Heart right ventricle (tissue), 16 donors: ENCODE results near the gene ERF. TPM values are rescaled to one million over a fixed set of nuclear protein-coding genes. Genes with fewer than 3 reads are reported as not detected.
A peak's percentile ranks its signal among the peaks of the same experiment; 100 is the strongest.

ENCODE experiments used
- ATAC-seq, 8 donors: fragments of 200-7000 bp; cut with Tn5 transposase; one replicate each; pipeline ENCODE4 v1.9.1; 2020; ENCODE audit warnings: mild to moderate bottlenecking in 8 of 8, moderate library complexity in 8 of 8, moderate number of reproducible peaks in 1 of 8
- DNase-seq, 2 donors: peaks; one replicate each; pipeline ENCODE4 v3.0.0-alpha.2; 2020
- H3K27ac ChIP-seq, 10 donors: fragments of 200-600 bp; sonication (generic) in 2 of 10; one replicate each; pipeline versions ENCODE4 v1.5.0 to v1.8.0; 2020 to 2022; ENCODE audit warnings: mild to moderate bottlenecking in 3 of 10
- H3K27me3 ChIP-seq, 7 donors: fragments of 200-600 bp; one replicate each; pipeline ENCODE4 v1.8.0; 2021 to 2022; ENCODE audit warnings: mild to moderate bottlenecking in 2 of 7
- H3K36me3 ChIP-seq, 9 donors: fragments of 200-600 bp; sonication (generic) in 1 of 9; one replicate each; pipeline versions ENCODE4 v1.5.0 to v1.8.0; 2020 to 2022; ENCODE audit warnings: mild to moderate bottlenecking in 2 of 9
- H3K4me1 ChIP-seq, 9 donors: fragments of 200-600 bp; sonication (generic) in 1 of 9; one replicate each; pipeline versions ENCODE4 v1.5.0 to v1.8.0; 2020 to 2022; ENCODE audit warnings: mild to moderate bottlenecking in 4 of 9
- H3K4me3 ChIP-seq, 10 donors: fragments of 200-600 bp; sonication (generic) in 2 of 10; one replicate each; pipeline versions ENCODE4 v1.5.0 to v1.8.0; 2020 to 2022; ENCODE audit warnings: mild to moderate bottlenecking in 7 of 10, moderate library complexity in 2 of 10
- H3K9me3 ChIP-seq, 11 donors: fragments of 200-600 bp in 10 of 11; sonication (generic) in 2 of 11; one replicate each; pipeline versions ENCODE4 v1.5.0 to v1.8.0; 2013 to 2022; ENCODE audit warnings: mild to moderate bottlenecking in 2 of 11, control low read depth in 1 of 11, moderate library complexity in 1 of 11
- WGBS, 2 donors: extraction: QIAGEN DNeasy Blood & Tissue Kit; methylation state at CpG; one replicate each; pipeline ENCODE4 v1.1.7; 2013; ENCODE audit warnings: inconsistent platforms in 1 of 2; 5-methylcytosine and 5-hydroxymethylcytosine counted together
- intact Hi-C, 10 donors: fragments of 100-400 bp; cut with DNase I; formaldehyde crosslinking; loops; one replicate each; pipeline versions ENCODE4 v1.11.1 to v1.14.2; 2022
- polyA plus RNA-seq, 2 donors: library from polyadenylated mRNA; stranded (reverse); fragments of 200-250 nt; gene quantifications; one replicate each; pipeline ENCODE4 v1.2.3, GENCODE V29; 2013
- total RNA-seq, 10 donors: library from RNA; stranded (reverse); fragmentation: NEBNext Ultra II Directional in 3 of 10; extraction: Animal tissue kit (Norgen Biotek cat#: 25700) in 3 of 10; gene quantifications; one replicate each; pipeline versions ENCODE4 v1.2.1 to v1.2.4, GENCODE V29; 2021 to 2023
- TF ChIP-seq, protein P1 (sequence below), 9 donors: fragments of 200-600 bp; sonication (generic) in 2 of 9; IDR thresholded peaks; one replicate each; pipeline versions ENCODE4 v1.5.0 to v1.8.0; 2021 to 2022; ENCODE audit warnings: antibody characterized with exemption in 9 of 9, mild to moderate bottlenecking in 5 of 9, moderate library complexity in 1 of 9
- donor health status: Arrhythmogenic right ventricular cardiomyopathy.
- donor health status: ischemic (EF 13 %, LVEDD 7.1; RV severe dilation, severe dysfunction).
- donor health status: healthy with polysubstance abuse.
- donor health status: DM: no; HTN: yes; CAD: no.
- donor health status: DM: no; HTN: no; CAD: no.
- donor health status: ischemic (EF 25% LVEDD 6.9; RV normal size, moderate dysfunction).
- donor health status: ischemic (EF 25% LVEDD 5.7; RV mildly dilated, moderate dysfunction).
- donor health status: healthy.
- donor health status: DM: yes; HTN: yes; CAD: no.
- donor health status: Ischemic cardiomyopathy.
- donor health status: ischemic (EF 35%, LVEDD 5.7; RV mildly dilated, moderate dysfunction).
- donor health status: nonischemic (EF 11% LVEDD 7.7; RV severe dilation, severe dysfunction).
- donor health status: DM: yes; HTN: yes; CAD: no.
- donor health status: PGD.
- donor health status: ischemic (EF 29% LVEDD 5.4; RV normal size, mild dysfunction).
- donor health status: nonischemic (EF 23%, LVEDD 6.1; RV moderate dilation, normal function).

ERF gene
- total and polyA plus RNA-seq, 12 donors: 29.8 to 49.0 (median 32.9) TPM

DNA sequence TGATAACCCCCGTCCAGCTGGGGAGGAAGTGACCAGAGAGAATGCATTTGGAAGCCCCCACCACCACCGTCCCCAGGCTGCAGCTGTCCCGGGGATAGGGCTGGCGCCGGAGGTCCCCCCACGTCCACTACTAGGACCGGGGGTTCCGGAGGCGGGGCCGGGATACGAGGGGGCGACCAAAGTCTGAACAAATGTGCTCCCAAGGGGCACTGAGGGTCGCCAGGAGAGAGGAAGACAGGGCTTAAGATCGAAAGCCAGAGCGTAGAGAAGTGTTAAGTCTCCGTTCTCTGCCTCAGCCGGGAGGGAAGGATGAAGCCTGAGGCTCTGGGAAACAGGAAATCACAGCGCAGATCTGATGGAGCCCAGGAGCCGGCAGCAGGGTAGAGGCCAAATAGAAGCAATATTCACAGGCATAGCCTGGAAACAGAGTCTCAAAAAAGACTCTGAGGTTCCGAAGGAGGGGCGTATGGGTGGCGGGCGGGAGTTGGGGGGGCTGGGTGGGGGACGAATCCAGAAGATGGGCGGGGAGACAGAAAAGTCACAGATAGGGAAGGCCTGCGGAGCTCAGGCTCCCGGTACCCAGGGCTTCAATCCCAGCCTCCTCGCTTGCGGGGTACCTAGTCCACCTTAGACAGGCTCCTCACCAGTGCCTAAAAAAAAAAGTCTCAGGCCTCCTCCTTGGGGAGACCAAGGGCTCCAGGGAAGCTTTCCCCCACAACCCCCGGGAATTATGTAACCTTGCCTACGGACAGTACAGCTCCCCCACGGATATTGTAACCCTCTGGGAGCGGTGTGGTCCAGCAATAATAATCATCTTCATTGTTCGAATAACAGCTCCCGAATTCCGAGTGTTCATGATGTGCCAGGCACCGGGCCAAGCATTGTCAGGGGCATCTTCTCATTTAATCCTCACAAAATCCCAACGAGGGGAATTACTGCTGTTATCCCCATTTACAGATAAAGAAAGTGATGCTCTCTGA, 1.1 kb upstream of the ERF start:
- Histone ChIP-seq H3K27me3 (no peaks in the 10 kb centered on the region), H3K27ac (peak overlapping the region; percentile 96 to 100 (median 98)), H3K36me3 (no peaks in the 10 kb centered on the region), H3K9me3 (no peaks in the 10 kb centered on the region), H3K4me3 (peak overlapping the region; percentile 73 to 100 (median 98)), H3K4me1 (peaks cover 13 to 42% (median 33%) of the 10 kb centered on the region in 9 donors)
- DNase-seq (peak; percentile 65 to 83), ATAC-seq (peak; percentile 1 to 48 (median 28))
- TF ChIP-seq, protein P1, sequence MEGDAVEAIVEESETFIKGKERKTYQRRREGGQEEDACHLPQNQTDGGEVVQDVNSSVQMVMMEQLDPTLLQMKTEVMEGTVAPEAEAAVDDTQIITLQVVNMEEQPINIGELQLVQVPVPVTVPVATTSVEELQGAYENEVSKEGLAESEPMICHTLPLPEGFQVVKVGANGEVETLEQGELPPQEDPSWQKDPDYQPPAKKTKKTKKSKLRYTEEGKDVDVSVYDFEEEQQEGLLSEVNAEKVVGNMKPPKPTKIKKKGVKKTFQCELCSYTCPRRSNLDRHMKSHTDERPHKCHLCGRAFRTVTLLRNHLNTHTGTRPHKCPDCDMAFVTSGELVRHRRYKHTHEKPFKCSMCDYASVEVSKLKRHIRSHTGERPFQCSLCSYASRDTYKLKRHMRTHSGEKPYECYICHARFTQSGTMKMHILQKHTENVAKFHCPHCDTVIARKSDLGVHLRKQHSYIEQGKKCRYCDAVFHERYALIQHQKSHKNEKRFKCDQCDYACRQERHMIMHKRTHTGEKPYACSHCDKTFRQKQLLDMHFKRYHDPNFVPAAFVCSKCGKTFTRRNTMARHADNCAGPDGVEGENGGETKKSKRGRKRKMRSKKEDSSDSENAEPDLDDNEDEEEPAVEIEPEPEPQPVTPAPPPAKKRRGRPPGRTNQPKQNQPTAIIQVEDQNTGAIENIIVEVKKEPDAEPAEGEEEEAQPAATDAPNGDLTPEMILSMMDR (IDR thresholded peaks at IDR 0.05): no peak
- intact Hi-C loops: loop anchor here in 4 of 10 donors (1.0 to 2.0 kb wide), 2 partner anchors 12 to 13 kb away; partner anchors contain the start of gene CIC (in 3 of the 4)
- 3 to 4% methylated on average over 38 of the region's 38 CpGs for WGBS, 2 donors

DNA sequence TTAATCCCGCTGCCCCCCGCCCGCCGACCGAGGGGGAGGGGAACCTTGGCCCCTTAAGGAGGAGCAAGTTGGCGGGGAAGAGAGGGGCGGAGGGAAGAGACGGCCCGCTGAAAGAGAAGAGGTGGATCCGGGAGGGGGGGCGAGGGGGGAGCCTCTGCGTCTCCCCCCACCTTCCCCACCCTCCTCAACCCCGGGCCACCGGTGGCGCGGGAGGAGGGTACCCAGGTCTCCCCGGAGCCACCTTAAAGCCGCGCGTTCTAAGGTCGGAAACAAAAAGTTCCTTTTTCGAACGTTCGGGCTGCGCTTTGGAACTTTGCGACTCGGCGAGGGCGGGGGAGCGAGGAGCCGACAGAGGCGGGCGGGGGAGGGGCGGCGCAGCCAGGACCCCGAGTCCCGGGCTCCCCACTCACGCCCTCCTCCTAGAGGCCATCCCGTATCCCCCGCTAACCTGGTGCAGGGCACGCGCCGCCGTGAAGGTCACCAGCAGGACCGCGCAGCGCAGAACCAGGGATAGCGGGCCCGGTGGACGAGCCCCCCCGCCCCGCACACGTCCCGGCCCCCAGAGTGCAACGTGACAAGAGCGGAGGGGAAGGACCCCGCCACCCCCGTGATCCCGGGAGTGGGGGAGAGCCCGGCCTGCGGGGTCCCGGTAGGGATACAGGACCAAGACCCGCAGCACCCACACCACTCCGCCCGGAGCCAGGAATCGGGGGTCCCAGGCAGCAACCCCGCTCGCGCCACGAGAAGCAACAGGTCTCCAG, 659 bp downstream of the ERF start:
- Histone ChIP-seq H3K4me1 (peaks cover 28 to 60% (median 51%) of the 10 kb centered on the region in 9 donors), H3K27ac (peak overlapping the region; percentile 96 to 100 (median 98)), H3K9me3 (no peaks in the 10 kb centered on the region), H3K4me3 (peak overlapping the region; percentile 73 to 100 (median 98)), H3K36me3 (peaks cover 0 to 12% (median 4%) of the 10 kb centered on the region in 9 donors), H3K27me3 (no peaks in the 10 kb centered on the region)
- ATAC-seq (peak; percentile 12 to 38 (median 18)), DNase-seq (peak; percentile 72 to 83)
- WGBS, 2 donors: 1% methylated on average over 54 to 70 of the region's 70 CpGs
- TF ChIP-seq, protein P1 (IDR thresholded peaks at IDR 0.05): peak in 4 of 9 donors; percentile 3 to 36 (median 31)
- intact Hi-C loops: loop anchor here in 4 of 10 donors (1.0 to 2.0 kb wide), 2 partner anchors 15 kb away; partner anchors contain the start of gene CIC (in 4 of the 4)

DNA sequence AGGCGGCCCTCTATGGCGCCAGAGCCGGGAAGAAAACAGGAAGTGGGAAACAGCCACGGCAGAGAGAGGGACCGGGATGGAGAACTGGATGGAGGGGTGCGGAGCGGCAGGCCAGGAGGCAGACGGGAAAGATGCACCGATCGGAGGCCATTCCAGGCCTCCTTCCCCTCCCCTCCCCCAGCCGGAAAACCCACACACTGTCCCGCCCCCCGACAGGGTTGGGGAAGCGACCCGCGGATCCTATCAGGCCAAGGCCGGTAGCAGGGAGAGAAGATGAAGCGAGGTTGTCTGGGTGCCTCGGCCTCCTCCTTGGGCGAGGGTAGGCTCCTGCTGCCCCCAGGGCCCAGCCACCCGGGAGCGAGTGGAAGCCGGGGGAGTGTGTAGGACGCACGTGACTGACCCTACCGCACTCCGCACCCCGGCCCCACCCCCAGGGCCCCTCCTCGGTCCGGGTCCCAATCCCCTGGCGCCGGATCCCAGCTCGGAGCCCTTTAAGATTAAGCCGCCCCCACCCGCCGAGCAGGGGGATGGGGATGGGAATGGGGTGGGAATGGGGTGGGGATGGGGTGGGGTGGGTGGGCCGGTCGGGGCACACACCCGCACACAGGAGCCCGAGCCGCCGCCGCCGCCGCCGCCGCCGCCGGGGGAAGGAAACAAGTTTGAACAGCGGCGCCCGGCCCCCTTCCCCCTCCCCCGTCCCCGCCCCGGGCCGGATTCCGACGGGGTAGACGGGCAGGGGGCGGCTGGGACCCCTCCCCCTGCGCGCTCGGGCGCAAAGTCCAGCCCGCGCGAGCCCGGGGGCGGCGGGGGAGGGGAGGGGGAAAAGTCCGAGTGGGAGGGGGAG, 1.5 kb downstream of the ERF start:
- TF ChIP-seq, protein P1 (IDR thresholded peaks at IDR 0.05): no peak
- Histone ChIP-seq H3K9me3 (no peaks in the 10 kb centered on the region), H3K36me3 (peaks cover 0 to 20% (median 7%) of the 10 kb centered on the region in 9 donors), H3K4me1 (peaks cover 28 to 68% (median 55%) of the 10 kb centered on the region in 9 donors), H3K27ac (peak overlapping the region; percentile 96 to 100 (median 98)), H3K27me3 (no peaks in the 10 kb centered on the region), H3K4me3 (peak overlapping the region; percentile 73 to 100 (median 98))
- 0 to 1% methylated on average over 40 to 68 of the region's 71 CpGs for WGBS, 2 donors
- ATAC-seq: peak; percentile 1 to 24 (median 4)
- peak; percentile 66 to 68 for DNase-seq
- intact Hi-C loops: loop anchor here in 4 of 10 donors (1.0 to 2.0 kb wide), 2 partner anchors 15 to 16 kb away; partner anchors contain the start of gene CIC (in 4 of the 4)
